Measurements from ENCODE around the gene SPEG.

Gene SPEG

DNA sequence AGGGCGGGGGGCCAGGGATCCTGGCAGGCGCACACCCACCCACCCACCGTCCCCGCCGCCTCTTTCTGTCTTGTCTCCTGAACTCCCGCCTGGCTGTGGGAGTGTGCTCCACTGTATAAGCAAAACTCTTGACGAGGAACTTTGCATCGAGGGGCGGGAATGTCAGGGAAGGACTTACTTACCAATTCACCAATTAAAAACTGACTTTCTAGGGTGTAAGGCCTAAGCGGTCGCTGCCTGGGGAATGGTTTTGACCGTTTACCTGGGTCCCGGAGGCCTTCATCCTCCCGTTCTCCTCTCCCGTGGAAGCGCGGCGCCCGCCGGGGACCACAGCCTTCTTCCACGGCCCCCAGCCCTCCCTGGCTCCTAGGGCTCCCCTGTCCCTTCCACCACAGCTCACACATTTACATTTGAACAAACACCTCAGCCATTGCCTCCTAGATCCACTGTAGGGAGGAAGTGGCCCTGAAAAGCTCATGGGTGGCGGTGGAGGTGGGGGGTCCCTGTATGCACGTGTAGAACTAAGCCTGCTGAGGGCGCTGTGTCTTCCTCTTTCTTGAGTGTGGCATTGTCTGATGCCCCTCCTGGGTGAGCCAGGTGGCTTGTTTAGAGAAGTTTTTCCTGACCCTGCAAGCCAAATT is 88.5 kb downstream of the SPEG start:
- Histone ChIP-seq H3K9me3 (ENCODE audit: control insufficient read depth in 1 of 2, low read length in 2 of 2) (no peaks in the 10 kb centered on the region), H3K27ac (ENCODE audit: low read length) (no peak overlapping the region), H3K4me1 (ENCODE audit: control insufficient read depth in 1 of 2, insufficient read depth in 2 of 2, low read length in 2 of 2) (peaks cover 0 to 21% of the 10 kb centered on the region in 2 donors), H3K4me3 (ENCODE audit: low read depth in 1 of 2, low read length in 2 of 2) (peak overlapping the region in 1 of 2 donors; percentile 48), H3K27me3 (ENCODE audit: low read depth, low read length) (peaks cover 58% of the 10 kb centered on the region), H3K36me3 (ENCODE audit: control insufficient read depth in 1 of 2, insufficient read depth in 2 of 2, low read length in 2 of 2) (no peaks in the 10 kb centered on the region)

DNA sequence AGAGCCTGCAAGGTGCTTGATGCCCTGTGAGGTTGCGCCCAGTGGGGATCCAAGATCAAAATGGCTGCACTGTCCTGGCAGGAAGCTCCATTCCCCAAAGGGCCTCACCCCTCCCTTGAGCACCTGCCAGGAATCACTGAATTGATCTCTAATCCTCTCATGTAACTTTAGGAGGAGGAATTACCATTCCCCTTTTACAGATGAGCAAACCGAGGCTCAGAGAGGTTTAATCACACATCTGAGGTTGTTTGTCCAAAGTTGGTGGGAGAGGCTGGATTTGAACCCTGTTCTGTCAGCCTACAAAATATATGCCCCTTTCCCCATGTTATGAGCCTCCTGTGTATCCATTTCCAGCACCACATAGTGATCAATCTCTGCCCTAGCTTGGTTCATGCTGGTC is 90.2 kb downstream of the SPEG start:
- Histone ChIP-seq H3K27ac (ENCODE audit: low read length) (no peak overlapping the region), H3K27me3 (ENCODE audit: low read depth, low read length) (peaks cover 68% of the 10 kb centered on the region), H3K4me1 (ENCODE audit: control insufficient read depth in 1 of 2, insufficient read depth in 2 of 2, low read length in 2 of 2) (peaks cover 0 to 25% of the 10 kb centered on the region in 2 donors), H3K4me3 (ENCODE audit: low read depth in 1 of 2, low read length in 2 of 2) (no peak overlapping the region), H3K9me3 (ENCODE audit: control insufficient read depth in 1 of 2, low read length in 2 of 2) (no peaks in the 10 kb centered on the region), H3K36me3 (ENCODE audit: control insufficient read depth in 1 of 2, insufficient read depth in 2 of 2, low read length in 2 of 2) (no peaks in the 10 kb centered on the region)

DNA sequence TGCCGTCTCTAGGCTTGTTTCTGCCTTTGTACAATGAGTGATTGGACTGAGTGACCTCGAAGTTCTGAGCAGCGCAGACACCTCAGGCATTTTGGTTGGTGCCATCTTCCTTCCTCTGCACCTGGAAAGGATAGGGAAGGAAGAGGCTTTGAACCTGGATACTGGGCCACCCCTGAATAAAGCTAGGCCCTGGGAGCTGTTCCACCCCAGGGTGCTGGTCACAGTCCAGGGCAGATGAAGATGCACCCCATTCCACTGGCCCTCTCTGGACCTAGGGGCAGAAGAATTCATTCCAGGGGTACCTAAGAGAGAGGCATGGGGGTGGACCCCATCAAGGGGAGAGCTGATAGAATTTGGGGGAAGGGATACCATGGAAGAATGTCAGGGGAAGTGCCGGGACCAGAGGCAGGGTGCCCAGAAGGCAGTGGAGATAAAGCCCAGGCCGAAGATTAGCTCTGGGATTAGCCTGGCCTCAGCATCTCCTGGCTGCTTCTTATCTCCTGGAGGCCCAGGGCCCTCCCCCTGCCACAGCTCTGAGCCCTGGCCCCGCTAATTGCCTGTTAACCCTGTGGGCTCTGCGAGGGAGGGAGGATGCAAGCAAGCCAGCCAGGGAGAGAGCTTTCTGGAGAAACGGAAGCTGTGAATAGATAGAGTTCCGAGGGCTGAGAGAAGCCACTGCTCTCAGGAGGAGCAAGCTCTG is 91.0 kb downstream of the SPEG start:
- H3K27ac ChIP-seq (ENCODE audit: low read length) = no peak overlapping the region
- H3K9me3 ChIP-seq (ENCODE audit: control insufficient read depth in 1 of 2, low read length in 2 of 2) = no peaks in the 10 kb centered on the region
- no peak overlapping the region for H3K4me3 ChIP-seq (ENCODE audit: low read depth in 1 of 2, low read length in 2 of 2)
- H3K36me3 ChIP-seq (ENCODE audit: control insufficient read depth in 1 of 2, insufficient read depth in 2 of 2, low read length in 2 of 2) = no peaks in the 10 kb centered on the region
- peaks cover 67% of the 10 kb centered on the region for H3K27me3 ChIP-seq (ENCODE audit: low read depth, low read length)
- peaks cover 0 to 28% of the 10 kb centered on the region in 2 donors for H3K4me1 ChIP-seq (ENCODE audit: control insufficient read depth in 1 of 2, insufficient read depth in 2 of 2, low read length in 2 of 2)

DNA sequence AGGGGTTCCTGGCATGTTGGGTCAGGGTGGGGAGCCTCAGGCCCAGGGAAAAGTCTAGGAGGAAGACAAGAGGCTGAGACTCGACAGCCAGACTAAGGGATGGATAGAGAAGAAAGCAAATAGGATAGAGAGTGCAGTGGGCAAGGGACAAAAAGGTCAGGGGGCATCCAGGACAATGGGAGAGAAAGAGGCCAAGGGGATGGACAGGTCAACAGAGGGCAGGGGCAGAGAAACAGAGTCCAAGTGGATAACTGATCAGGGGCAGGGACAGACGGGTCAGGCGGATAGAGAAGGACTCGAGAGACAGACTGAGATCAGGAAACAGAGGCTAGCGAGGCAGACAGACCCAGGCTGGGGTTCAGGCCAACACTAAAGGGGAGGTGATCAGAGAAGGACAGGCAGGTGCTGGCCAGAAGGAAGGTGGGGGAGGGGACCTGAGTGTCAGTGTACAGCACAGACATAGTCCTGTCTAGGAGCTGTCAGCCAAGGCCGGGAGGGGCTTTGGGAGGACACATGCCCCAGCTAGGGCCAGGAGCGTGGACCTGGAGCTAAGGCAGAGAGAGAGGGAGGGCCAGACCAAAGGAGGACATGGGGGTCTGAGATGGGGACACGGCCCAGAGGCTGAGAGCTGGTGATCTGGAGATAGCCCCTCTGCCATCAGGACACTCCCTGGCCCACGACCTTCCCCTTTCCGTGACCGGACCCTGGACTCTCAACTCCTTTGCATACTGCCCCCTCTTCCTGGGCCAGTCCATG is 91.9 kb downstream of the SPEG start:
- peaks cover 60% of the 10 kb centered on the region for H3K27me3 ChIP-seq (ENCODE audit: low read depth, low read length)
- peaks cover 0 to 24% of the 10 kb centered on the region in 2 donors for H3K4me1 ChIP-seq (ENCODE audit: control insufficient read depth in 1 of 2, insufficient read depth in 2 of 2, low read length in 2 of 2)
- H3K9me3 ChIP-seq (ENCODE audit: control insufficient read depth in 1 of 2, low read length in 2 of 2) = no peaks in the 10 kb centered on the region
- H3K36me3 ChIP-seq (ENCODE audit: control insufficient read depth in 1 of 2, insufficient read depth in 2 of 2, low read length in 2 of 2) = no peaks in the 10 kb centered on the region
- no peak overlapping the region for H3K4me3 ChIP-seq (ENCODE audit: low read depth in 1 of 2, low read length in 2 of 2)
- H3K27ac ChIP-seq (ENCODE audit: low read length) = no peak overlapping the region

DNA sequence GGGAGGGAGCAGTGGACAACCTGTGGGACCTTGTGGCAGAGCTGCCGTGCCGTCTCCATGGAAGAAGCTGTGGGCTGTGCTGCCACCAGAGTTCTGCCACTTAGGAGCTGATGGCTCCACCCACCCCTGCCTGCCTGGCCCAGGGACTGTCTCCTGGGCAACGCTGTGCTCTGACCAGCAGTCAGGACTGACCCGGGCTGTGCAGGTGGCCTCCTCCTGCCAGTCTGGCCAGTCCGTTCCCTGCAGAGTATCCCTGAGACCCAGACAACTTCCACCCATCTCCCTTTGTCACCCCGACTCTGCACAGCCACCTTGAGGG is 92.4 kb downstream of the SPEG start:
- H3K9me3 ChIP-seq (ENCODE audit: control insufficient read depth in 1 of 2, low read length in 2 of 2) = no peaks in the 10 kb centered on the region
- no peak overlapping the region for H3K27ac ChIP-seq (ENCODE audit: low read length)
- no peaks in the 10 kb centered on the region for H3K36me3 ChIP-seq (ENCODE audit: control insufficient read depth in 1 of 2, insufficient read depth in 2 of 2, low read length in 2 of 2)
- H3K27me3 ChIP-seq (ENCODE audit: low read depth, low read length) = peaks cover 56% of the 10 kb centered on the region
- H3K4me1 ChIP-seq (ENCODE audit: control insufficient read depth in 1 of 2, insufficient read depth in 2 of 2, low read length in 2 of 2) = peaks cover 0 to 19% of the 10 kb centered on the region in 2 donors
- no peak overlapping the region for H3K4me3 ChIP-seq (ENCODE audit: low read depth in 1 of 2, low read length in 2 of 2)

DNA sequence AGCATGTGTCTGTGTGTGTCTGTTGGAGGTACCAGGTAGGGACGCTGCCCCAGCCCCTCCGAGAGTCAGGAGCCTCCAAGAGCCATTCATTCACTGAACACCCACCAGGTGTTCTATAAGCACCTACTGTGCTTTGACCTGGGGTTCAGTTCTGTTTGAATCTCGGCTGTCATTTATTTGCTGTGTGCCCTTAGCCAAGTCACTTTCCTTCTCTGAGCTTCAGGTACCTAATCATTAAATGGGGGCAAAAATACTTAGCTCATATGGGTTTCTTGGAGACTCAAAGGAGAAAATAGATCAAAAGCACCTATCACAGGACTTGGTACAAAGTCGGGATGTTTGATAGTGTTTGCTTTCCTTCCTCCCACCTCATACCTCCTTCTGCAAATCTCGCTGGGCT is 92.8 kb downstream of the SPEG start:
- Histone ChIP-seq H3K27ac (ENCODE audit: low read length) (no peak overlapping the region), H3K36me3 (ENCODE audit: control insufficient read depth in 1 of 2, insufficient read depth in 2 of 2, low read length in 2 of 2) (no peaks in the 10 kb centered on the region), H3K9me3 (ENCODE audit: control insufficient read depth in 1 of 2, low read length in 2 of 2) (no peaks in the 10 kb centered on the region), H3K4me3 (ENCODE audit: low read depth in 1 of 2, low read length in 2 of 2) (no peak overlapping the region), H3K4me1 (ENCODE audit: control insufficient read depth in 1 of 2, insufficient read depth in 2 of 2, low read length in 2 of 2) (peaks cover 0 to 17% of the 10 kb centered on the region in 2 donors), H3K27me3 (ENCODE audit: low read depth, low read length) (peaks cover 55% of the 10 kb centered on the region)

DNA sequence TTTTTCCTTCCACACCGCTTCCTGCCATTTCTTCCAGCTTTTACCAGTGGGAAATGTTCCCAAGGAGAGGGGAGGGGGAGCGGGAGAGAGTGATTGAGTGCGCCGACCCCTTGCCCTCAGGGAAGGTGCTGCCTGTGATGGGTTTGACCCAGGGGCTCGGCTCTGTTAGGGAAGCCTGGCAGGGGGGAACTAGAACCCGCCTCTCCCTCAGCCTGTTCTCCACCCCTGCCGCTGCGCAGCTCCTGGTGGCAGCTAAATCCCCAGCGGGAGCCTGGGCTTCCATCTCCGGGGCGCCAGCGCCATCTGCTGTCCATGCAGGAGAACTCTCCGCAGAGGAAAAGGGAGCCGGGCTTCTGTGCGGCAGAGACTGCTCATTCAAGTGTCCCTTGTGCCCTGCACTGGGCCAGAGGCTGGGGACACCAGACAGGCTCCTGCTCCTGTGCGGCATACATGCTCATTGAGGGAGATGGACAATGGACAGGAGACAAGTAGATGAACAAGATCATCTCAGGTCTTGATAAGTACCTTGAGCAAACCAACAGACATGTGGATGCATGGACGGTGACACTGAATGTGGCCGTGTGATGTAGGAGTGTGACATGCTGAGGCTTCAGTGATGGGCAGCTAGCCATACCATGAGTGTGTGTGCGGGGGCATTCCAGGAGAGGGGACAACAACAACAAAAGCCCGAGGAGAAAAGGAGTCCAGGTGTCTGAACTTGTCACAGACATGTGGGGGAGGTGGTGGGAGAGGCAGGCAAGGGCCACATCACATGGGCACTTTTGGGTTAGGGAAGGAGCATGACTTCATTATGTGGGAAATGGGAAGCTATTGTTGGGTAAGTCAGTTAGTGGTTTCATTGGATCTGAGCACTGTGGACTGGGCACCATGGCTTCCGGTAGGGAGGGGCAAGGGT is 95.7 kb downstream of the SPEG start:
- Histone ChIP-seq H3K27me3 (ENCODE audit: low read depth, low read length) (peaks cover 29% of the 10 kb centered on the region), H3K4me3 (ENCODE audit: low read depth in 1 of 2, low read length in 2 of 2) (peak overlapping the region in 1 of 2 donors; percentile 44), H3K27ac (ENCODE audit: low read length) (no peak overlapping the region), H3K4me1 (ENCODE audit: control insufficient read depth in 1 of 2, insufficient read depth in 2 of 2, low read length in 2 of 2) (peaks cover 0 to 7% of the 10 kb centered on the region in 2 donors), H3K9me3 (ENCODE audit: control insufficient read depth in 1 of 2, low read length in 2 of 2) (no peaks in the 10 kb centered on the region), H3K36me3 (ENCODE audit: control insufficient read depth in 1 of 2, insufficient read depth in 2 of 2, low read length in 2 of 2) (no peaks in the 10 kb centered on the region)

DNA sequence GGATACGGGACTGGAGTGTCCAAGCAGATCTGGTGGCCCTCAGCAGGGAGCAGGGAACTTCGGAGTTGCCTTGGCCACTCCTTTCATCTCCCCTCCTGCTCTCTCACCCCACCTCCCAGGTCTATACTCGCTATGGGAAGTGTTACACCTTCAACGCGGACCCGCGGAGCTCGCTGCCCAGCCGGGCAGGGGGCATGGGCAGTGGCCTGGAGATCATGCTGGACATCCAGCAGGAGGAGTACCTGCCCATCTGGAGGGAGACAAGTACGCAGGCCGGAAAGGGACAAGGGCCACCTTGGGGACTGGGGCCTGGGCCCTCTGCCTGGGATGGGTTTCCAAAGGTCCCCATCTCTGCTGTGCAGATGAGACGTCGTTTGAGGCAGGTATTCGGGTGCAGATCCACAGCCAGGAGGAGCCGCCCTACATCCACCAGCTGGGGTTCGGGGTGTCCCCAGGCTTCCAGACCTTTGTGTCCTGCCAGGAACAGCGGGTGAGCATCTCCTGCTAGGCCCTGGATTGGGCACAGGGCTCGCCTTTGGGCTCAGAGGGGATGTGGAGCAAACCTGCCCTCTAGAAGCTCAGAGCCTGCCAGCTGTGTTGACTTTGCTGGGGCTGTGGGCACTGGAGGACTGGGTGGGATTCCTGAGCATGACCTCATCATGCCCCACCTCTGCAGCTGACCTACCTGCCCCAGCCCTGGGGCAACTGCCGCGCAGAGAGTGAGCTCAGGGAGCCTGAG is 97.2 kb downstream of the SPEG start:
- Histone ChIP-seq H3K4me1 (ENCODE audit: control insufficient read depth in 1 of 2, insufficient read depth in 2 of 2, low read length in 2 of 2) (peaks cover 0 to 7% of the 10 kb centered on the region in 2 donors), H3K4me3 (ENCODE audit: low read depth in 1 of 2, low read length in 2 of 2) (no peak overlapping the region), H3K27me3 (ENCODE audit: low read depth, low read length) (peaks cover 22% of the 10 kb centered on the region), H3K9me3 (ENCODE audit: control insufficient read depth in 1 of 2, low read length in 2 of 2) (no peaks in the 10 kb centered on the region), H3K36me3 (ENCODE audit: control insufficient read depth in 1 of 2, insufficient read depth in 2 of 2, low read length in 2 of 2) (no peaks in the 10 kb centered on the region), H3K27ac (ENCODE audit: low read length) (no peak overlapping the region)

DNA sequence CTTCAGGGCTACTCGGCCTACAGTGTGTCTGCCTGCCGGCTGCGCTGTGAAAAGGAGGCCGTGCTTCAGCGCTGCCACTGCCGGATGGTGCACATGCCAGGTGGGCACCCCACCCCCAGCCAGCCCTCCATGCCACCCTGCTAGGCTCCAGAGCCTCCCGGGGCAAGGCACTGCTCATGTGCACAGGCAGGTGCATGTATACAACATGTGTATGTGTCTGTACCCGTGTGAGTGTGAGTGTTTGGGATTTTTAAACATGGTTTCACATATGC is 97.7 kb downstream of the SPEG start:
- no peak overlapping the region for H3K27ac ChIP-seq (ENCODE audit: low read length)
- H3K27me3 ChIP-seq (ENCODE audit: low read depth, low read length) = peaks cover 16% of the 10 kb centered on the region
- H3K36me3 ChIP-seq (ENCODE audit: control insufficient read depth in 1 of 2, insufficient read depth in 2 of 2, low read length in 2 of 2) = no peaks in the 10 kb centered on the region
- no peaks in the 10 kb centered on the region for H3K9me3 ChIP-seq (ENCODE audit: control insufficient read depth in 1 of 2, low read length in 2 of 2)
- no peak overlapping the region for H3K4me3 ChIP-seq (ENCODE audit: low read depth in 1 of 2, low read length in 2 of 2)
- H3K4me1 ChIP-seq (ENCODE audit: control insufficient read depth in 1 of 2, insufficient read depth in 2 of 2, low read length in 2 of 2) = peaks cover 0 to 7% of the 10 kb centered on the region in 2 donors

DNA sequence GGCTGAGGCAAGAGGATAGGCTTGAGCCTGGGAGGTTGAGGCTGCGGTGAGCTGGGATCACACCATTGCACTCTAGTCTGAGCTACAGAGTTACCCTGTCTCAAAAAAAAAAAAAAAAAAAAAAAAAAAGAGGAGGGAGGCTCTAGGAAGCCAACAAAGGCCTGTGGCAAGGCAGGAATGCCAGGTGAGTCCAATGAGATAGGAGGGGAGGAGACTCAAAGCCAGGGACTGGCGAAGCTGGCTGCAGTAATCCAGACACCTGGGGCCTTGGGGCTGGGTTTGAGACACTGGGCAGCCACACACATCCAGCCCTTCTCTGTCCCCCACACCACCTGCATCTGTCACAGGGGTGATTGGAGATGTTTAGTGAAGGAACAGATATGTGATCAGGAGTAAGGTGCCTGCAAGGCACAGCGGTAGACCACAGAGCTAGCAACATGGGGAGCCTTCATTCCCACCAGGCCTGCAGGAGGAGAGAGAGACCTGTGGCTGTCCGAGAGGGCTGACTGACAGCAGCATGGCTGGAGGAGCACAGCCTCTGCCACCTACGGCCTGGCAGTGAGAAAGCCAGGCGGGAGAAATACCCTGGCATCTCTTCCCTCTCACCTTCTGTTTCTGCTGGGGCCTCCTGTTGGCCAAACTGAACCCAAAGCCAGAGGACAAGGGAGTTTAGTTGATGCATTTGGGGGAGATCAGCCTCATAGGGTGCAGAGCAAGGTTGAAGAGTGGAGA is 99.5 kb downstream of the SPEG start:
- Histone ChIP-seq H3K4me1 (ENCODE audit: control insufficient read depth in 1 of 2, insufficient read depth in 2 of 2, low read length in 2 of 2) (peaks cover 0 to 13% of the 10 kb centered on the region in 2 donors), H3K4me3 (ENCODE audit: low read depth in 1 of 2, low read length in 2 of 2) (no peak overlapping the region), H3K36me3 (ENCODE audit: control insufficient read depth in 1 of 2, insufficient read depth in 2 of 2, low read length in 2 of 2) (no peaks in the 10 kb centered on the region), H3K9me3 (ENCODE audit: control insufficient read depth in 1 of 2, low read length in 2 of 2) (no peaks in the 10 kb centered on the region), H3K27ac (ENCODE audit: low read length) (no peak overlapping the region), H3K27me3 (ENCODE audit: low read depth, low read length) (peaks cover 13% of the 10 kb centered on the region)
